Smooth muscle cell (in vitro differentiated cells): ENCODE results near the gene CCNB1IP1. TPM values are rescaled to one million over a fixed set of nuclear protein-coding genes. Genes with fewer than 3 reads are reported as not detected.
A peak's percentile ranks its signal among the peaks of the same experiment; 100 is the strongest.

ENCODE experiments used
- DNase-seq: peaks from one replicate; lab custom pipeline; 2025; ENCODE audit not compliant: unreplicated experiment; lab: John Stamatoyannopoulos, UW
- H2AFZ ChIP-seq: fragments of 200-600 bp; sonication (generic); 2 replicates; pipeline ENCODE4 v1.6.0; 2016; ENCODE audit warnings: antibody characterized with exemption, low read depth, mild to moderate bottlenecking
- H3F3A ChIP-seq: fragments of 200-600 bp; sonication (generic); 2 replicates; pipeline ENCODE4 v1.6.0; 2017; ENCODE audit warnings: antibody characterized with exemption, low read depth
- H3K27ac ChIP-seq: fragments of 200-600 bp; sonication (generic); 2 replicates; pipeline ENCODE4 v1.5.1; 2016; ENCODE audit warnings: low read depth, mild to moderate bottlenecking
- H3K27me3 ChIP-seq: fragments of 200-600 bp; sonication (generic); 2 replicates; pipeline ENCODE4 v1.6.1; 2016; ENCODE audit warnings: low read depth, mild to moderate bottlenecking
- H3K36me3 ChIP-seq: fragments of 200-600 bp; sonication (generic); 2 replicates; pipeline ENCODE4 v1.5.1; 2016; ENCODE audit warnings: low read depth
- H3K4me1 ChIP-seq: fragments of 200-600 bp; sonication (generic); 2 replicates; pipeline ENCODE4 v1.5.1; 2016; ENCODE audit warnings: low read depth
- H3K4me2 ChIP-seq: fragments of 200-600 bp; sonication (generic); 2 replicates; pipeline ENCODE4 v1.6.0; 2016; ENCODE audit warnings: mild to moderate bottlenecking
- H3K4me3 ChIP-seq: fragments of 200-600 bp; sonication (generic); 2 replicates; pipeline ENCODE4 v1.5.1; 2016; ENCODE audit warnings: mild to moderate bottlenecking
- H3K79me2 ChIP-seq: fragments of 200-600 bp; sonication (generic); 2 replicates; pipeline ENCODE4 v1.6.0; 2016; ENCODE audit warnings: low read depth, mild to moderate bottlenecking
- H3K9ac ChIP-seq: fragments of 200-600 bp; sonication (generic); 2 replicates; pipeline ENCODE4 v1.6.0; 2016; ENCODE audit warnings: low read depth
- H3K9me3 ChIP-seq: fragments of 200-600 bp; sonication (generic); replicated peaks from 2 replicates; pipeline ENCODE4 v1.5.1; 2016; ENCODE audit warnings: low read depth
- H4K20me1 ChIP-seq: fragments of 200-600 bp; sonication (generic); 2 replicates; pipeline ENCODE4 v1.6.0; 2016; ENCODE audit warnings: low read depth
- WGBS: methylation state at CpG from one replicate; pipeline ENCODE4 v1.1.7; 2016; ENCODE audit warnings: low lambda C conversion rate; 5-methylcytosine and 5-hydroxymethylcytosine counted together
- polyA plus RNA-seq: library from polyadenylated mRNA; unstranded; fragments of >200 nt; fragmentation: Nextera tagmentation; extraction: Ambion mirVana; gene quantifications from 2 replicates; pipeline ENCODE4 v1.2.1, GENCODE V29; 2016
- total RNA-seq: library from RNA; depleted of rRNA; stranded (reverse); fragments of >200 nt; gene quantifications from 2 replicates; pipeline ENCODE4 v1.2.3, GENCODE V29; 2014
- TF ChIP-seq, protein P1 (sequence below): fragments of 200-600 bp; sonication (generic); IDR thresholded peaks from 2 replicates; pipeline ENCODE4 v1.5.1; 2017; ENCODE audit warnings: borderline replicate concordance, mild to moderate bottlenecking, antibody characterized with exemption; ENCODE audit not compliant: insufficient read depth, poor library complexity, severe bottlenecking

The CCNB1IP1 gene
- total and polyA plus RNA-seq, 2 experiments from 2014 or later: 16.3 to 70.4 TPM

DNA sequence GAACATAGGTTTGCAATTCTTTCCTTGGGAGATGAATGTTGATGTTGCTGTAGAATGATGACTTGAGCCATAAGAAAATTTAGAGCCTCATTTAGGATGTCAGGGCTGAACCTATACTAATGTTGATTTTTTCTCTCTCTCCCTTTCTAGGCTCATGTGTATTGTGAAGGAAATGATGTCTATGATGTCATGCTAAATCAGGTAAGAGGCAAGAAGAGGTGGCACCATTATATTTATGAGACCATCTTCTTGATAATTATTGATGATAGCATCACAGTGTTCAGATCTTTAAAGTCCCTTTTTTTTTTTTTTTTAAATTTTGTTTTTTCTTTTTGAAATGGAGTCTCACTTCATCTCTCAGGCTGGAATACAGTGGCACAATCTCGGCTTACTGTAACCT, 13.6 kb upstream of the CCNB1IP1 start:
- H3K79me2 ChIP-seq: peaks cover 12% of the 10 kb centered on the region
- no peak overlapping the region for H3K27ac ChIP-seq
- TF ChIP-seq, protein P1, sequence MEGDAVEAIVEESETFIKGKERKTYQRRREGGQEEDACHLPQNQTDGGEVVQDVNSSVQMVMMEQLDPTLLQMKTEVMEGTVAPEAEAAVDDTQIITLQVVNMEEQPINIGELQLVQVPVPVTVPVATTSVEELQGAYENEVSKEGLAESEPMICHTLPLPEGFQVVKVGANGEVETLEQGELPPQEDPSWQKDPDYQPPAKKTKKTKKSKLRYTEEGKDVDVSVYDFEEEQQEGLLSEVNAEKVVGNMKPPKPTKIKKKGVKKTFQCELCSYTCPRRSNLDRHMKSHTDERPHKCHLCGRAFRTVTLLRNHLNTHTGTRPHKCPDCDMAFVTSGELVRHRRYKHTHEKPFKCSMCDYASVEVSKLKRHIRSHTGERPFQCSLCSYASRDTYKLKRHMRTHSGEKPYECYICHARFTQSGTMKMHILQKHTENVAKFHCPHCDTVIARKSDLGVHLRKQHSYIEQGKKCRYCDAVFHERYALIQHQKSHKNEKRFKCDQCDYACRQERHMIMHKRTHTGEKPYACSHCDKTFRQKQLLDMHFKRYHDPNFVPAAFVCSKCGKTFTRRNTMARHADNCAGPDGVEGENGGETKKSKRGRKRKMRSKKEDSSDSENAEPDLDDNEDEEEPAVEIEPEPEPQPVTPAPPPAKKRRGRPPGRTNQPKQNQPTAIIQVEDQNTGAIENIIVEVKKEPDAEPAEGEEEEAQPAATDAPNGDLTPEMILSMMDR: no peak
- no peak overlapping the region for H3K4me2 ChIP-seq
- H3K4me1 ChIP-seq: peaks cover 10% of the 10 kb centered on the region
- H3K36me3 ChIP-seq: peaks cover 3% of the 10 kb centered on the region
- no peaks in the 10 kb centered on the region for H3K27me3 ChIP-seq
- no peak overlapping the region for H2AFZ ChIP-seq
- H3K9me3 ChIP-seq: no peaks in the 10 kb centered on the region
- H3K9ac ChIP-seq: no peak overlapping the region
- H4K20me1 ChIP-seq: no peaks in the 10 kb centered on the region
- DNase-seq: no peak
- no peak overlapping the region for H3K4me3 ChIP-seq
- WGBS: 100% methylated on average over 1 of the region's 1 CpG
- peaks cover 8% of the 10 kb centered on the region for H3F3A ChIP-seq

DNA sequence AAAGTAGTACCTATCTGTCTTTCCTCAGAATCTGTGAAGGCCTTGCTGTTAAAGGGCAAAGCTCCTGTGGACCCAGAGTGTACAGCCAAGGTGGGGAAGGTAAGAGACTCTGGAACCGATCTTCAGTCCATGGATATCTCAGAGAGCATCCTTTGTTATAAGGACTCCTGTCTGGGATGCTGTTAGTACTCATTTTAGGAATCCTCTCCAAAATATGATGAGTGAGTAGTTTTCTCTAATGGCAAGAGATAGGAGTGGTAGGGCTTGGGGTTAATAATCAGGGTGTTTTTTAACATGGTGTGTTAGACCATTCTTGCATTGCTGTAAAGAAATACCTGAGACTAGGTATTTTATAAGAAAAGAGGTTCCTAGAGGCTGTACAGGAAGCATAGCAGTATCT, 12.3 kb upstream of the CCNB1IP1 start:
- TF ChIP-seq, protein P1: no peak
- no peak overlapping the region for H2AFZ ChIP-seq
- H3K9me3 ChIP-seq: no peaks in the 10 kb centered on the region
- H3K4me3 ChIP-seq: no peak overlapping the region
- peak overlapping the region; percentile 23 for H3K27ac ChIP-seq
- peaks cover 12% of the 10 kb centered on the region for H3K79me2 ChIP-seq
- 92% methylated on average over 1 of the region's 1 CpG for WGBS
- H3K4me1 ChIP-seq: peaks cover 12% of the 10 kb centered on the region
- peaks cover 1% of the 10 kb centered on the region for H3K36me3 ChIP-seq
- no peaks in the 10 kb centered on the region for H4K20me1 ChIP-seq
- no peak for DNase-seq
- peaks cover 10% of the 10 kb centered on the region for H3F3A ChIP-seq
- no peaks in the 10 kb centered on the region for H3K27me3 ChIP-seq
- no peak overlapping the region for H3K9ac ChIP-seq
- H3K4me2 ChIP-seq: no peak overlapping the region

DNA sequence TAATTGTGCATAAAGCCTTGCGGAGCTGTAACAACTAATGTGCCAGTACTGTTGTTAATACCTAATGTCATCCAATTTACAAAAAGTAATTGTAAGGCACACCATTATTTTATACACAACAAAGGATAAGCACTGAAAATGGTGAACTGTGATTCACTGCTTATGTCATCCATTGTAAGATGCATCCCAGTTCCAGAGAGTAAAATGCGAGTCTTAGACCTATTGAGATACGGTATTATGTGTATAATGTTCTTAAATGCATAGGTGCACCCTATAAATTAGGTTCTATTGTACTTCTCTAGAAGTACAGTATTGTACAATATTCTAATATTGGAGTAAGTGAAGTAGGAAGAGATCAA, 10.8 kb upstream of the CCNB1IP1 start:
- peak overlapping the region; percentile 90 for H2AFZ ChIP-seq
- peaks cover 12% of the 10 kb centered on the region for H3K4me1 ChIP-seq
- peak overlapping the region; percentile 90 for H3K27ac ChIP-seq
- no peak for DNase-seq
- peaks cover 12% of the 10 kb centered on the region for H3K79me2 ChIP-seq
- no peaks in the 10 kb centered on the region for H4K20me1 ChIP-seq
- peak overlapping the region; percentile 95 for H3K4me2 ChIP-seq
- no peaks in the 10 kb centered on the region for H3K9me3 ChIP-seq
- no peaks in the 10 kb centered on the region for H3K27me3 ChIP-seq
- peak overlapping the region; percentile 91 for H3K4me3 ChIP-seq
- TF ChIP-seq, protein P1: no peak
- H3K9ac ChIP-seq: peak overlapping the region; percentile 96
- WGBS: 4% methylated on average over 3 of the region's 3 CpGs
- H3F3A ChIP-seq: peaks cover 10% of the 10 kb centered on the region
- H3K36me3 ChIP-seq: no peaks in the 10 kb centered on the region

DNA sequence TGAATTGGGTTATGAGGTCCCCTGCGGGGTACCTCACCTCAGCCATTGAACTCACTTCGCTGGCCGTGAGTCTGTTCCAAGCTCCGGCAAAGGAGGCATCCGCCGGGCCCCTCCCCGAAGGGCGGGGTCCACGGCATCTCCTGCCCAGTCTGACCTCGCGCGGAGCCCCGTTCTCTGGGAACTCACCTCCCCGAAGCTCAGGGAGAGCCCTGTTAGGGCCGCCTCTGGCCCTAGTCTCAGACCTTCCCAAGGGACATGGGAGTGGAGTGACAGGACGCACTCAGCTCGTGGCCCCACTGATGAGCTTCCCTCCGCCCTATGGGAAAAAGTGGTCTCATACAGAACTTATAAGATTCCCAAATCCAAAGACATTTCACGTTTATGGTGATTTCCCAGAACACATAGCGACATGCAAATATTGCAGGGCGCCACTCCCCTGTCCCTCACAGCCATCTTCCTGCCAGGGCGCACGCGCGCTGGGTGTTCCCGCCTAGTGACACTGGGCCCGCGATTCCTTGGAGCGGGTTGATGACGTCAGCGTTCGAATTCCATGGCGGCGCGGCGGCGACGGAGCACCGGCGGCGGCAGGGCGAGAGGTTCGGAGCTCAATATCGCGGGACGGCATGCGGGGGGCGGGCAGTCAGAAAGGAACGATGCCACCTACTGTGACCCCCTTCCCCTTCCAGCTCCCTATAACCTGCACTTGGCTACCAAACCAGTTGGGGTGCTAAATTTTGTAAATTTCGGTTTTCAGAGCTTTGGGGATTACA, 10.2 kb upstream of the CCNB1IP1 start, which contains the start of gene PARP2:
Gene PARP2 (plus strand): TSS at position 544 of the 770 bp plus-strand sequence. CDS start 7 bp downstream, at position 551.
- H4K20me1 ChIP-seq: no peaks in the 10 kb centered on the region
- peak within 1 kb of the TSS; percentile 91 for H3K4me3 ChIP-seq
- peak within 1 kb of the TSS; percentile 95 for H2AFZ ChIP-seq
- WGBS: under 1% methylated on average over 50 of the region's 50 CpGs
- peak within 1 kb of the TSS; percentile 90 for H3K27ac ChIP-seq
- H3K9me3 ChIP-seq: no peaks in the 10 kb centered on the region
- peaks cover 12% of the 10 kb centered on the region for H3K79me2 ChIP-seq
- peaks cover 10% of the 10 kb centered on the region for H3F3A ChIP-seq
- H3K4me2 ChIP-seq: peak within 1 kb of the TSS; percentile 95
- peaks cover 12% of the 10 kb centered on the region for H3K4me1 ChIP-seq
- TF ChIP-seq, protein P1: no peak
- no peaks in the 10 kb centered on the region for H3K36me3 ChIP-seq
- peak; percentile 96 for DNase-seq
- peak within 1 kb of the TSS; percentile 96 for H3K9ac ChIP-seq
- no peaks in the 10 kb centered on the region for H3K27me3 ChIP-seq
